ENCODE data around the gene BRD2. TPM values are rescaled to one million over a fixed set of nuclear protein-coding genes. Genes with fewer than 3 reads are reported as not detected.

BRD2 gene
- total RNA-seq, 1 experiment from 2014 or later: 222 TPM

DNA sequence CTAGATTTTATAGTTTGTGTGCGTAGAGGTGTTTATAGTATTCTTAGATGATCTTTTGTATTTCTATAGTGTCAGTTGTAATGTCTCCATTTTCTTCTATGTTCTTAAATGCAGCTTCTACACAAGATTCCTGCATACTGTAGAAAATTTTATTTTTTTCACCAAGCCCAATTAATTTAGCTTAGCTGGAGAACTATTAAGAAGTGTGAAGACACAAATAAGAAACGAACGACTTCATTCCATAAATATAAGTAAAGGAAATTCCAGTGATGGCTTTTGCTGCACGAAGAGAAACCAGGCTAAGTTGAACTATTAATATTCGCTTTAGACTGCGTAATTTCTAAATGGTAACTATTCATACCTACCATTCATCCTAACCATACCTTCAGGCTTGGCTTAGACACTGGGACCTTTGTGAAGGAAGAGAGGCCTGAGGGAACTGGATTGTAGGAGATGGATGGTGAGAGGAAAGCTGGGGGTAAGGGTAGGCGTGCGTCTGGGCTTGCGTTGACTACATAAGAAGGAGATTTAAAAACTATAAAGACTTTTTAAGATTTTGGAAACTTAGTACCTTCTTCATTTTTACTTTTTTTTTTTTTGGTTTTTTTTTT, 25.1 kb downstream of the BRD2 start (continued):
- no peak for TF ChIP-seq CTCF (IDR thresholded peaks at IDR 0.05)
- no peak for TF ChIP-seq ZNF396 (CRISPR knock-in tag; IDR thresholded peaks at IDR 0.05; ENCODE audit: borderline replicate concordance)
- no peak for TF ChIP-seq ZNF512 (CRISPR knock-in tag; IDR thresholded peaks at IDR 0.05; ENCODE audit: borderline replicate concordance)
- TF ChIP-seq, protein P1, sequence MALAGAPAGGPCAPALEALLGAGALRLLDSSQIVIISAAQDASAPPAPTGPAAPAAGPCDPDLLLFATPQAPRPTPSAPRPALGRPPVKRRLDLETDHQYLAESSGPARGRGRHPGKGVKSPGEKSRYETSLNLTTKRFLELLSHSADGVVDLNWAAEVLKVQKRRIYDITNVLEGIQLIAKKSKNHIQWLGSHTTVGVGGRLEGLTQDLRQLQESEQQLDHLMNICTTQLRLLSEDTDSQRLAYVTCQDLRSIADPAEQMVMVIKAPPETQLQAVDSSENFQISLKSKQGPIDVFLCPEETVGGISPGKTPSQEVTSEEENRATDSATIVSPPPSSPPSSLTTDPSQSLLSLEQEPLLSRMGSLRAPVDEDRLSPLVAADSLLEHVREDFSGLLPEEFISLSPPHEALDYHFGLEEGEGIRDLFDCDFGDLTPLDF (CRISPR knock-in tag; IDR thresholded peaks at IDR 0.05): no peak
- TF ChIP-seq ERG (CRISPR knock-in tag; IDR thresholded peaks at IDR 0.05): no peak
- TF ChIP-seq TEAD1 (CRISPR knock-in tag; IDR thresholded peaks at IDR 0.05): no peak

DNA sequence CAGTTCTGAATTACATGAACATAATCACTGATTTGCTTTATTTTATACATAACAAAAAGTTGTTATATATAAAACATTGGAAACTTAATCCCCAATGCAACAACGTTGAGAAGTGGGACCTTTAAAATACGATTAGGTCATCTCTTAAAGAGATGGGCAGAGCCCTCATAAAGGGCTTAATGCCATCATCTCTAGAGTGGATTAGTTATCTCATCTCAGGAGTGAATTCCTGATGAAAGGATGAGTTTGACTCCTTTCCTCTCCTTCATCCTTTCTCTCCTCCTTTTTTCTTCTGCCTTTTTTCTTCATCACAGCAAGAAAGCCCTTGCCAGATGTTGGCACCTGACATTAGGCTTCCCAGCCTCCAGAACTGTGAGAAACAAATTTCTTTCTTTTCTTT, 27.1 kb downstream of the BRD2 start:
- Mint-ChIP-seq H3K4me3 (no peak overlapping the region), H3K36me3 (no peaks in the 10 kb centered on the region), H3K27ac (no peak overlapping the region), H3K27me3 (ENCODE audit: low read depth) (peaks cover 2% of the 10 kb centered on the region; the same call in 1 of the 2 replicates), H3K4me1 (peaks cover 4% of the 10 kb centered on the region), H3K9me3 (peaks cover 3% of the 10 kb centered on the region)
- CTCF ChIA-PET: interaction anchor here (1.1 to 2.5 kb wide), 2 partner anchors 11 to 177 kb away, joined by 4 to 15 read pairs; no protein-coding TSS in a partner anchor
- no peak for ATAC-seq
- POLR2A ChIA-PET: interaction anchor here (0.7 kb wide), 1 partner anchor 235 kb away, joined by 3 read pairs; no protein-coding TSS in a partner anchor
- no peak for TF ChIP-seq NR3C1 (CRISPR knock-in tag; conservative IDR thresholded peaks at IDR 0.05; ENCODE audit: low read depth)
- TF ChIP-seq ZNF671 (CRISPR knock-in tag; IDR thresholded peaks at IDR 0.05): no peak
- TF ChIP-seq TEAD4 (CRISPR knock-in tag; IDR thresholded peaks at IDR 0.05): no peak
- TF ChIP-seq, protein P2, sequence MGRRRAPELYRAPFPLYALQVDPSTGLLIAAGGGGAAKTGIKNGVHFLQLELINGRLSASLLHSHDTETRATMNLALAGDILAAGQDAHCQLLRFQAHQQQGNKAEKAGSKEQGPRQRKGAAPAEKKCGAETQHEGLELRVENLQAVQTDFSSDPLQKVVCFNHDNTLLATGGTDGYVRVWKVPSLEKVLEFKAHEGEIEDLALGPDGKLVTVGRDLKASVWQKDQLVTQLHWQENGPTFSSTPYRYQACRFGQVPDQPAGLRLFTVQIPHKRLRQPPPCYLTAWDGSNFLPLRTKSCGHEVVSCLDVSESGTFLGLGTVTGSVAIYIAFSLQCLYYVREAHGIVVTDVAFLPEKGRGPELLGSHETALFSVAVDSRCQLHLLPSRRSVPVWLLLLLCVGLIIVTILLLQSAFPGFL (CRISPR knock-in tag; IDR thresholded peaks at IDR 0.05; ENCODE audit: borderline replicate concordance): no peak
- TF ChIP-seq NR1H2 (CRISPR knock-in tag; IDR thresholded peaks at IDR 0.05): no peak
- no peak for TF ChIP-seq SP1 (CRISPR knock-in tag; conservative IDR thresholded peaks at IDR 0.05)
- TF ChIP-seq TEAD1 (CRISPR knock-in tag; IDR thresholded peaks at IDR 0.05): no peak
- TF ChIP-seq, protein P3, sequence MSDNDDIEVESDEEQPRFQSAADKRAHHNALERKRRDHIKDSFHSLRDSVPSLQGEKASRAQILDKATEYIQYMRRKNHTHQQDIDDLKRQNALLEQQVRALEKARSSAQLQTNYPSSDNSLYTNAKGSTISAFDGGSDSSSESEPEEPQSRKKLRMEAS (CRISPR knock-in tag; IDR thresholded peaks at IDR 0.05): no peak
- TF ChIP-seq ESRRA (CRISPR knock-in tag; IDR thresholded peaks at IDR 0.05; ENCODE audit: borderline replicate concordance): no peak
- TF ChIP-seq, protein P4, sequence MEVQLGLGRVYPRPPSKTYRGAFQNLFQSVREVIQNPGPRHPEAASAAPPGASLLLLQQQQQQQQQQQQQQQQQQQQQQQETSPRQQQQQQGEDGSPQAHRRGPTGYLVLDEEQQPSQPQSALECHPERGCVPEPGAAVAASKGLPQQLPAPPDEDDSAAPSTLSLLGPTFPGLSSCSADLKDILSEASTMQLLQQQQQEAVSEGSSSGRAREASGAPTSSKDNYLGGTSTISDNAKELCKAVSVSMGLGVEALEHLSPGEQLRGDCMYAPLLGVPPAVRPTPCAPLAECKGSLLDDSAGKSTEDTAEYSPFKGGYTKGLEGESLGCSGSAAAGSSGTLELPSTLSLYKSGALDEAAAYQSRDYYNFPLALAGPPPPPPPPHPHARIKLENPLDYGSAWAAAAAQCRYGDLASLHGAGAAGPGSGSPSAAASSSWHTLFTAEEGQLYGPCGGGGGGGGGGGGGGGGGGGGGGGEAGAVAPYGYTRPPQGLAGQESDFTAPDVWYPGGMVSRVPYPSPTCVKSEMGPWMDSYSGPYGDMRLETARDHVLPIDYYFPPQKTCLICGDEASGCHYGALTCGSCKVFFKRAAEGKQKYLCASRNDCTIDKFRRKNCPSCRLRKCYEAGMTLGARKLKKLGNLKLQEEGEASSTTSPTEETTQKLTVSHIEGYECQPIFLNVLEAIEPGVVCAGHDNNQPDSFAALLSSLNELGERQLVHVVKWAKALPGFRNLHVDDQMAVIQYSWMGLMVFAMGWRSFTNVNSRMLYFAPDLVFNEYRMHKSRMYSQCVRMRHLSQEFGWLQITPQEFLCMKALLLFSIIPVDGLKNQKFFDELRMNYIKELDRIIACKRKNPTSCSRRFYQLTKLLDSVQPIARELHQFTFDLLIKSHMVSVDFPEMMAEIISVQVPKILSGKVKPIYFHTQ (CRISPR knock-in tag; IDR thresholded peaks at IDR 0.05): no peak
- TF ChIP-seq, protein P5, sequence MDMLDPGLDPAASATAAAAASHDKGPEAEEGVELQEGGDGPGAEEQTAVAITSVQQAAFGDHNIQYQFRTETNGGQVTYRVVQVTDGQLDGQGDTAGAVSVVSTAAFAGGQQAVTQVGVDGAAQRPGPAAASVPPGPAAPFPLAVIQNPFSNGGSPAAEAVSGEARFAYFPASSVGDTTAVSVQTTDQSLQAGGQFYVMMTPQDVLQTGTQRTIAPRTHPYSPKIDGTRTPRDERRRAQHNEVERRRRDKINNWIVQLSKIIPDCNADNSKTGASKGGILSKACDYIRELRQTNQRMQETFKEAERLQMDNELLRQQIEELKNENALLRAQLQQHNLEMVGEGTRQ (CRISPR knock-in tag; IDR thresholded peaks at IDR 0.05): no peak
- TF ChIP-seq JAZF1 (CRISPR knock-in tag; IDR thresholded peaks at IDR 0.05): no peak
- no peak for TF ChIP-seq CREB1 (CRISPR knock-in tag; IDR thresholded peaks at IDR 0.05)
- no peak for TF ChIP-seq ZBTB43 (CRISPR knock-in tag; IDR thresholded peaks at IDR 0.05)
- no peak for TF ChIP-seq FOXK1 (CRISPR knock-in tag; IDR thresholded peaks at IDR 0.05)
- DNase-seq (ENCODE audit: low spot score): no peak

All from WTC11 (cell line).